ENCODE data around the gene POLR2A.

POLR2A gene

DNA sequence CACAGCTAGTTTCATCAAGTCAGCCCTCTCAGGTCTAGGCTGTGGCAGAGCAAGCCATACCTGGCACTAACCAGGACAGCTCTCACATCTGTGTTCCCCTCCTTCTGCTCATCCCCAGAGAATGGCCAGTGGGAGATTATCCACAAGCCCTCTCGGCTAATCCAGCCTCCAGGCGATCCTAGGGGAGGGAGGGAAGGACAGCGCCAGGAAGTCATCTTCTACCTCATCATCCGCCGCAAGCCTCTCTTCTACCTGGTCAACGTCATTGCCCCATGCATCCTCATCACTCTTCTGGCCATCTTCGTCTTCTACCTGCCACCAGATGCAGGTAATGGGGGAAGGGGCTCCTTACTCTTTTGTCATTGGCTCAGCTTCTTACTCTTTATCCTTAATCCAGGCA is 35.7 kb upstream of the POLR2A start:
- DNase-seq (ENCODE audit: low read depth): no peak
- TF ChIP-seq, protein P1, sequence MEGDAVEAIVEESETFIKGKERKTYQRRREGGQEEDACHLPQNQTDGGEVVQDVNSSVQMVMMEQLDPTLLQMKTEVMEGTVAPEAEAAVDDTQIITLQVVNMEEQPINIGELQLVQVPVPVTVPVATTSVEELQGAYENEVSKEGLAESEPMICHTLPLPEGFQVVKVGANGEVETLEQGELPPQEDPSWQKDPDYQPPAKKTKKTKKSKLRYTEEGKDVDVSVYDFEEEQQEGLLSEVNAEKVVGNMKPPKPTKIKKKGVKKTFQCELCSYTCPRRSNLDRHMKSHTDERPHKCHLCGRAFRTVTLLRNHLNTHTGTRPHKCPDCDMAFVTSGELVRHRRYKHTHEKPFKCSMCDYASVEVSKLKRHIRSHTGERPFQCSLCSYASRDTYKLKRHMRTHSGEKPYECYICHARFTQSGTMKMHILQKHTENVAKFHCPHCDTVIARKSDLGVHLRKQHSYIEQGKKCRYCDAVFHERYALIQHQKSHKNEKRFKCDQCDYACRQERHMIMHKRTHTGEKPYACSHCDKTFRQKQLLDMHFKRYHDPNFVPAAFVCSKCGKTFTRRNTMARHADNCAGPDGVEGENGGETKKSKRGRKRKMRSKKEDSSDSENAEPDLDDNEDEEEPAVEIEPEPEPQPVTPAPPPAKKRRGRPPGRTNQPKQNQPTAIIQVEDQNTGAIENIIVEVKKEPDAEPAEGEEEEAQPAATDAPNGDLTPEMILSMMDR (IDR thresholded peaks at IDR 0.05; ENCODE audit: low read depth, low read length): no peak
- TF ChIP-seq MYC (IDR thresholded peaks at IDR 0.05; ENCODE audit: low read depth, low read length) (no peak), POLR2A (IDR thresholded peaks at IDR 0.05; ENCODE audit: extremely low read depth, insufficient read length) (no peak)
- TF ChIP-seq, protein P2, sequence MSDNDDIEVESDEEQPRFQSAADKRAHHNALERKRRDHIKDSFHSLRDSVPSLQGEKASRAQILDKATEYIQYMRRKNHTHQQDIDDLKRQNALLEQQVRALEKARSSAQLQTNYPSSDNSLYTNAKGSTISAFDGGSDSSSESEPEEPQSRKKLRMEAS (IDR thresholded peaks at IDR 0.05; ENCODE audit: low read depth, low read length): no peak
- no peak overlapping the region for H3K4me3 ChIP-seq (ENCODE audit: low read depth, low read length)

DNA sequence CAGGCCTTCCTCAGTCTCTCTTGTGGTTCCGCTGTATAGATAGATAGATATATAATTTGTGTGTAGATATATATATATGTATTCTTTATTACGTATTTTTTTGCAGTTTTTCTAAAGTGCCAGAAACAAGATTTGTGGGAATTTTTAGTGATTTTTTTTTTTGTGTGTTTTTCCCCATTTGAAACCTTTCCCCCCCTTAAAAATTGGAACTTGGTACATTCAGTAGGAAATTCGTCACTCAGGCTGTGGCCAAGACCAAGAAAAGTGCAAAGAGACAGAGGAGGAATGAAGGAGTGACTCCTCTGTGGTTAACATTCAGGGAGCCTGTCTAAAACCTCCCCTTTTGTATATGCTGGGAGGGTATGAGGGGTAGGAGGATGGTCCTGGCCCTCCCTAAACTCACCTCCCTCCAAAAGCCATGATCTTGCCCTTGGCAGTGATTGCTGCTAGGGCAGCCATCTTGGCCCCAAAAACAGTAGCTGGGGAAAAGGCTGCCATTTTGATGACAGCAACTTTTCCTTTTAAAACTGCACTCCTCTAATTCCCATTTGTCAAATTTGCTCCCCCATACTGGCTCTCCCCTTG is 24.1 kb upstream of the POLR2A start:
- no peak for TF ChIP-seq POLR2A (IDR thresholded peaks at IDR 0.05; ENCODE audit: extremely low read depth, insufficient read length)
- TF ChIP-seq, protein P1 (IDR thresholded peaks at IDR 0.05; ENCODE audit: low read depth, low read length): no peak
- no peak for TF ChIP-seq MYC (IDR thresholded peaks at IDR 0.05; ENCODE audit: low read depth, low read length)
- no peak for DNase-seq (ENCODE audit: low read depth)
- no peak overlapping the region for H3K4me3 ChIP-seq (ENCODE audit: low read depth, low read length)

DNA sequence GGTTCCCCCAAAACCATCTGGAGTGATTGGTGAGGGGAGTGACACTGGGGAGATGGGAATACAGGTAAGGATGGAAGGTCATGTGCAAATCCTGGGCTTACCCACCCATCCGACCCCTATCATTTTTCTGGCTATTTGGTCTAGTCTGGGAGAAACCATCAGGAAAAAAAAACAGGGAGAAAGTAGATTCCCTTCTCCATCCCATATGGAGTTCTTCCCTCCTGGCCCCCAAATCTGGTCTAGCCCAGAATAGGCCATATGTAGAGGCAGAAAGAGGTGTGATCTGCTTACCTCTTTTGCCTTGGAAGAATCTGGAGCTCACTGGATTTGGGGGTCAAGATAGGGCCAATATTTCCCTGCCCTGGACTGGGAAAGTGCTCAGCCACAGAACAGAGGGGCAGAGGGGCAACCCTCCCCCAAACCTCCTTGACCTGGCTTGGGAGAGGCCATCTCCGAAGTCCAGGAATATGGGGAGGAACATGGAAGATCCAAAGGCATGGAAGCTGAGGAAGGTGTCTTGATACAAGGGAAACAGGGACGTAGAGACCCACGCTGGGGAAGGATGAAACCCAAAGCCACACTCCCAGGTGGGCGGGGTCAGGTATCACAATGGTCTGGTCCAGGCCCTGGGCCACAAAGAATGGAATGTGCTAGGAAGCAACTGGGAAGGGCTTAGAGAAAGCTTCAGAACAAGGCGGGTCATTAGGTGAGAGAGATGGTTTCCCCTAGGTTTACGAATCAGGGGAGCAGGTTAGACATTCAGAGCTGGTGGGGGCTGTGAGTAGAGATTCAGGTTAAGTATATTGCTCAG is 23.1 kb upstream of the POLR2A start:
- H3K4me3 ChIP-seq (ENCODE audit: low read depth, low read length): no peak overlapping the region
- DNase-seq (ENCODE audit: low read depth): no peak
- TF ChIP-seq MYC (IDR thresholded peaks at IDR 0.05; ENCODE audit: low read depth, low read length) (no peak), POLR2A (IDR thresholded peaks at IDR 0.05; ENCODE audit: extremely low read depth, insufficient read length) (no peak)
- TF ChIP-seq, protein P2 (IDR thresholded peaks at IDR 0.05; ENCODE audit: low read depth, low read length): no peak
- TF ChIP-seq, protein P1 (IDR thresholded peaks at IDR 0.05; ENCODE audit: low read depth, low read length): no peak

DNA sequence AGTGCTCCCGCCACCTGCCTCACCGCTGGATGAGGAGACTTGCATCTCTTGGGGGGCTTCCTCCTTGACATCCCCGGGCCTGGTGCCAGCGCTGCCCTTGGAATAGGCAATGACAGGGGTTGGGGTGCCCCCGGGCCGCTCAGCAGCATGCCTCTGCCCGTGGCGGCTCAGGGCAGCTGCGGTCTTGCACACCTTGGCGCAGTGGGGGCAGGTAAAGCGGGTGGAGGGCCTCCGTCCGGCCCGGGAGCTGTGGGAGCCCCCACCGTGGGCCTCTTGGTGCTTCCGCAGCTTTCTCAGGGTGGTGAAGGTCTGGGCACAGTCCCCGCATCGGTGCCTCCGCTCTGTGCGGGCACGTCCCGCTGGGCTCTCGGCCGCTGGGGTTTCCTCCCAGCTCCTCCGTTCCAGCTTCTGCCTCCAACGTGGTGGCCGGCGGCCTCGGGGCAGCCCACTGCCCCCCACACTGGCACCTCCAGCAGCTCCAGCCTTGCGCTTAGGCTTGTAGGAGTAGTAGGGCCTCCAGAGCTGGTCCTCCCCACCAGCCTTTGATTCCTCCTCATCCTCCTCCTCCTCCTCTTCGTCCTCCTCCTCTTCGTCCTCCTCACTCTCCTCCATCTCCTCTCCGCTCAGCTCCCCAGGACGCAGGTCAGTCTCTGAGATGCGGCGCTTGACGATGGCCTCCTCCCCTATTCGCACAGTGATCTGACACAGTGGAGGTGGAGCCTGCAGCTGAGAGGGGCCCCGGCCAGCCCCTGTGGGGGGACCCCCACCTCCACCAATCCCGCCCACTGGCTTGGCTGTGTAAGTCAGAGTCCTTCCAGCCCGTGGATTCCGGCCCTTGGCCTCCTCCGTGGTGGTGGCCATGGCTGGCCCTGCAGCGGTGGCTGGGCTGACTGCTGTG is 21.4 kb upstream of the POLR2A start:
- no peak for DNase-seq (ENCODE audit: low read depth)
- H3K4me3 ChIP-seq (ENCODE audit: low read depth, low read length): no peak overlapping the region
- TF ChIP-seq, protein P2 (IDR thresholded peaks at IDR 0.05; ENCODE audit: low read depth, low read length): no peak
- no peak for TF ChIP-seq POLR2A (IDR thresholded peaks at IDR 0.05; ENCODE audit: extremely low read depth, insufficient read length)
- no peak for TF ChIP-seq MYC (IDR thresholded peaks at IDR 0.05; ENCODE audit: low read depth, low read length)
- TF ChIP-seq, protein P1 (IDR thresholded peaks at IDR 0.05; ENCODE audit: low read depth, low read length): no peak

DNA sequence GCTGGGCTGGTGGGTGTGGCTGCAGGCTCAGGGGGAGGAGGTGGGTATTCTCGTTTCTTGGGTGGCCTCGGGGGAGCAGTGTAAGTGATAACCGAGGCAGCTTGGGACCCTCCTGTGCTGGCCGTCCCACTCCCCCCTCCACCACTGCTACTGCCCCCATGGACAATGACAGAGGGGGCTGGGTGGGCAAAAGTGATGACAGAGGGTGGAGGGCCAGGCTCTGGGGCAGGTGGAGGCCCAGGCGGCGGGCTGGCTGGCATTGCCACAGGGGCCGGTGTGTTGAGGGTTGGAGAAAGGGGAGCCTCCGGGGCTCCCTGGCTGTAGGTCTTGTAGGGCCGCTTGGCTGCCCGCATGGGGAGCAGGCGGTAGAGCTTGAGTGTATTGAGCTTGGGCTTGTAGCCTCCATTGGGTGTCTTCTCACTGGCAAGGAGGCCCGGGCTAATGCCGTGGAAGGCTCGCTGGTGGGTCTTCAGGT is 20.8 kb upstream of the POLR2A start:
- no peak overlapping the region for H3K4me3 ChIP-seq (ENCODE audit: low read depth, low read length)
- TF ChIP-seq, protein P2 (IDR thresholded peaks at IDR 0.05; ENCODE audit: low read depth, low read length): no peak
- no peak for DNase-seq (ENCODE audit: low read depth)

DNA sequence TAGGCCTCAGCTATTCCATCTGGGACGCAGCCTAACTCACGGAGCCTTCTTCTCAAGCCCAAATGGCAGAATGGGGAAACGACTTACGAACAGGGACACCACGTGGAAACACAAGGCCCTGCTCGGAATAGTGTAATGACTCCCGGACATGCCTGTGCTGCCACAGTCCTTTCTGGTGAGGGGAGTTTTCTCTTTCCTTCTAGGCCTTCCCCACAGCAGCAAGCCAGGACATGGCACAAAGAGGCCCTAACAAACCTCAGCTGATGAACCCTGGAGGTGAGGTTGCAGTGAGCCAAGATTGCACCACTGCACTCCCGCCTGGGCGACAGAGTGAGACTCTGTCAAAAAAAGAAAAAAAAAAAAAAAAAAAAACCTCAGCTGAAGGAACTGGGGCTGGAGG is 20.1 kb upstream of the POLR2A start:
- DNase-seq (ENCODE audit: low read depth): no peak
- TF ChIP-seq, protein P1 (IDR thresholded peaks at IDR 0.05; ENCODE audit: low read depth, low read length): no peak
- TF ChIP-seq POLR2A (IDR thresholded peaks at IDR 0.05; ENCODE audit: extremely low read depth, insufficient read length) (no peak), MYC (IDR thresholded peaks at IDR 0.05; ENCODE audit: low read depth, low read length) (no peak)
- TF ChIP-seq, protein P2 (IDR thresholded peaks at IDR 0.05; ENCODE audit: low read depth, low read length): no peak
- no peak overlapping the region for H3K4me3 ChIP-seq (ENCODE audit: low read depth, low read length)
